Neural cell (in vitro differentiated cells): Measurements from ENCODE around the gene ROBO1.

Experiments
- CTCF ChIP-seq: fragments of 450-650 bp; IDR thresholded peaks from 2 replicates; pipeline ENCODE4 v1.5.1; 2014; ENCODE audit warnings: antibody characterized with exemption, mild to moderate bottlenecking, moderate library complexity; ENCODE audit not compliant: poor library complexity, severe bottlenecking
- POLR2AphosphoS5 ChIP-seq: IDR thresholded peaks from 2 replicates; pipeline ENCODE4 v1.6.1; 2012

- TF ChIP-seq POLR2AphosphoS5 = no peak
- no peak for TF ChIP-seq CTCF
Measured at GRCh38 chr3:79326642-79327041, 441.2 kb downstream of the ROBO1 start.
